K562 (cell line): Measurements from ENCODE around the gene GZMB. TPM values are rescaled to one million over a fixed set of nuclear protein-coding genes. Genes with fewer than 3 reads are reported as not detected.

Experiments used
- ATAC-seq: fragments of 200-7000 bp; cut with Tn5 transposase; 3 replicates; pipeline ENCODE4 v1.9.1; 2020; ENCODE audit warnings: moderate library complexity
- BruUV-seq: library from RNA; stranded (reverse); fragments of 400-500 nt; replicated peaks from 2 replicates; lab custom pipeline; 2021; lab: Mats Ljungman, UMichigan
- CTCF ChIA-PET: fragments of 300-600 bp; formaldehyde crosslinking; extraction: SDS; loops from one replicate; lab custom pipeline; 2021; ENCODE audit warnings: low intra/inter-chr PET ratio; lab: Yijun Ruan, JAX
- POLR2A ChIA-PET: fragments of 300-600, 350-650 bp; sonication (Branson Sonifier 250); formaldehyde crosslinking; extraction: SDS; loops from one replicate; lab custom pipeline; 2021; ENCODE audit warnings: antibody characterized with exemption, inconsistent platforms; lab: Yijun Ruan, JAX
- DNase-seq, 4 experiments: peaks; one replicate each; pipeline versions ENCODE4 v3.0.0 to v3.0.0-alpha.2; 2011 to 2018; ENCODE audit warnings: low spot score in 3 of 4, mixed read lengths in 3 of 4; ENCODE audit errors: extremely low read depth in 1 of 4
- FAIRE-seq: peaks from 2 replicates; lab custom pipeline; 2011; peaks lifted over from hg19 to GRCh38; lab: Jason Lieb, UNC
- H2AFZ ChIP-seq: 2 replicates; pipeline ENCODE4 v1.6.0; 2011; ENCODE audit warnings: low read depth, low read length, control low read depth, inconsistent platforms
- H3K27ac ChIP-seq: fragments of 200-600 bp; 3 replicates; pipeline ENCODE4 v1.8.0; 2011; ENCODE audit warnings: low read depth, mild to moderate bottlenecking, control low read depth, inconsistent platforms, low read length, moderate library complexity, mixed read lengths; ENCODE audit errors: extremely low read depth
- H3K27me3 ChIP-seq, 2 experiments: fragments of 300-600 bp in 1 of 2; 2 replicates in 1 of 2; 3 replicates in 1 of 2; pipeline versions ENCODE4 v1.6.0 to v1.8.0; 2011; ENCODE audit warnings: inconsistent platforms in 2 of 2, low read length in 2 of 2, mild to moderate bottlenecking in 1 of 2, mixed read lengths in 1 of 2, moderate library complexity in 1 of 2; ENCODE audit not compliant: control insufficient read depth in 2 of 2, insufficient read depth in 2 of 2
- H3K36me3 ChIP-seq: fragments of 300-600 bp; 3 replicates; pipeline ENCODE4 v1.8.0; 2011; ENCODE audit warnings: mild to moderate bottlenecking, low read length, inconsistent platforms; ENCODE audit not compliant: control insufficient read depth, insufficient read depth
- H3K4me1 ChIP-seq, 2 experiments: fragments of 200-600 bp in 1 of 2; replicated peaks in 1 of 2; 2 replicates in 1 of 2; 3 replicates in 1 of 2; pipeline versions ENCODE4 v1.5.1 to v1.8.0; 2011; ENCODE audit warnings: inconsistent platforms in 2 of 2, low read length in 2 of 2, mild to moderate bottlenecking in 1 of 2, mixed read lengths in 1 of 2, moderate library complexity in 1 of 2; ENCODE audit not compliant: control insufficient read depth in 2 of 2, insufficient read depth in 2 of 2
- H3K4me2 ChIP-seq: 2 replicates; pipeline ENCODE4 v1.6.1; 2011; ENCODE audit warnings: low read length, control low read depth, inconsistent platforms, mixed read lengths; ENCODE audit not compliant: insufficient read depth
- H3K4me3 ChIP-seq: fragments of 200-600 bp; sonication (generic), shearing (Covaris generic); 2 replicates; pipeline ENCODE4 v1.5.1; 2016; ENCODE audit warnings: control low read depth, inconsistent platforms
- H3K79me2 ChIP-seq: fragments of 200-600 bp; 3 replicates; pipeline ENCODE4 v1.8.0; 2011; ENCODE audit warnings: low read length, inconsistent platforms; ENCODE audit not compliant: control insufficient read depth, insufficient read depth
- H3K9ac ChIP-seq, 2 experiments: 2 replicates each; pipeline versions ENCODE4 v1.6.0 to v1.6.1; 2011; ENCODE audit warnings: low read depth in 2 of 2, low read length in 2 of 2, control low read depth in 1 of 2, inconsistent platforms in 1 of 2, mild to moderate bottlenecking in 1 of 2, mixed read lengths in 1 of 2; ENCODE audit not compliant: insufficient read depth in 1 of 2
- H3K9me1 ChIP-seq: one replicate; pipeline ENCODE4 v1.6.0; 2011; ENCODE audit warnings: inconsistent platforms, mild to moderate bottlenecking, low read length, moderate library complexity; ENCODE audit not compliant: control insufficient read depth, insufficient read depth
- H3K9me3 ChIP-seq: replicated peaks from 2 replicates; pipeline ENCODE4 v1.5.1; 2011; ENCODE audit warnings: low read depth, low read length, inconsistent platforms; ENCODE audit not compliant: control insufficient read depth, insufficient read depth
- H4K20me1 ChIP-seq: replicated peaks from 2 replicates; pipeline ENCODE4 v1.6.1; 2011; ENCODE audit warnings: low read length, inconsistent platforms, mixed read lengths; ENCODE audit not compliant: control insufficient read depth, insufficient read depth
- FOXK1 ChIP-seq: sonication (generic); formaldehyde crosslinking; IDR thresholded peaks from 2 replicates; pipeline ENCODE4 v1.8.0; 2022; ENCODE audit warnings: missing genetic modification reagents, mild to moderate bottlenecking, borderline replicate concordance
- MYBL2 ChIP-seq, 2 experiments: fragments of 450-650 bp in 1 of 2; sonication (generic) in 1 of 2; formaldehyde crosslinking in 1 of 2; IDR thresholded peaks; 2 replicates each; pipeline versions ENCODE4 v1.6.1 to v1.8.1; 2017 to 2022; ENCODE audit warnings: borderline replicate concordance in 1 of 2, inconsistent platforms in 1 of 2, low read depth in 1 of 2, mild to moderate bottlenecking in 1 of 2, missing genetic modification reagents in 1 of 2, moderate library complexity in 1 of 2
- SP1 ChIP-seq: sonication (generic); formaldehyde crosslinking; IDR thresholded peaks from 2 replicates; pipeline ENCODE4 v1.8.1; 2022; ENCODE audit warnings: mild to moderate bottlenecking, missing genetic modification reagents
- TCF7 ChIP-seq: sonication (generic); IDR thresholded peaks from 2 replicates; pipeline ENCODE4 v1.6.1; 2016; ENCODE audit warnings: antibody characterized with exemption, borderline replicate concordance
- ZBTB7A ChIP-seq: IDR thresholded peaks from 2 replicates; pipeline ENCODE4 v1.6.1; 2011; ENCODE audit warnings: low read depth, mild to moderate bottlenecking, low read length, moderate library complexity, borderline replicate concordance; ENCODE audit not compliant: control insufficient read depth
- WGBS: fragments of 100-300 bp; shearing (Covaris generic); methylation state at CpG from one replicate; pipeline ENCODE4 v1.1.6; 2016; ENCODE audit warnings: low coverage, mixed read lengths; ENCODE audit not compliant: insufficient coverage; ENCODE audit errors: missing lambda C conversion rate; 5-methylcytosine and 5-hydroxymethylcytosine counted together
- in situ Hi-C: fragments of 300-500 bp; cut with MboI; formaldehyde crosslinking; loops from 4 replicates; pipeline ENCODE4 v1.15.0; 2018; ENCODE audit warnings: inconsistent platforms, mixed read lengths
- intact Hi-C: fragments of 100-400 bp; cut with micrococcal nuclease; formaldehyde crosslinking; loops from 2 replicates; pipeline ENCODE4 v1.14.2; 2022
- polyA plus RNA-seq, 8 experiments: library from polyadenylated mRNA; depleted of rRNA in 4 of 8; stranded (reverse) in 5 of 8; unstranded in 3 of 8; fragments of >200 nt; fragmentation: Nextera tagmentation in 2 of 8; fragmentation: Illumina TruSeq in 1 of 8; extraction: Ambion mirVana in 2 of 8; extraction: Trizol in 1 of 8; gene quantifications; 2 replicates each; pipeline versions ENCODE4 v1.2.1 to v1.2.3, GENCODE V29; 2011 to 2014; ENCODE audit warnings: inconsistent platforms in 1 of 8, missing spikeins in 1 of 8
- total RNA-seq, 7 experiments: library from RNA; depleted of rRNA in 6 of 7; stranded (reverse); fragments of >200 nt in 6 of 7; fragmentation: Illumina TruSeq in 2 of 7; extraction: Trizol in 2 of 7; gene quantifications; 2 replicates each; pipeline versions ENCODE4 v1.2.1 to v1.2.3, GENCODE V29; 2011 to 2021; ENCODE audit warnings: low replicate concordance in 1 of 7
- TF ChIP-seq, protein P1 (sequence below): fragments of 450-650 bp; formaldehyde crosslinking; IDR thresholded peaks from 2 replicates; pipeline ENCODE4 v1.4.0; 2020; ENCODE audit warnings: mild to moderate bottlenecking

GZMB gene
- total and polyA plus RNA-seq, 9 of the 15 experiments (the other 6 are each of a cell fraction or from before 2014, with no cell fraction given) = 0.08 to 0.95 (median 0.68) TPM; not detected in 6

DNA sequence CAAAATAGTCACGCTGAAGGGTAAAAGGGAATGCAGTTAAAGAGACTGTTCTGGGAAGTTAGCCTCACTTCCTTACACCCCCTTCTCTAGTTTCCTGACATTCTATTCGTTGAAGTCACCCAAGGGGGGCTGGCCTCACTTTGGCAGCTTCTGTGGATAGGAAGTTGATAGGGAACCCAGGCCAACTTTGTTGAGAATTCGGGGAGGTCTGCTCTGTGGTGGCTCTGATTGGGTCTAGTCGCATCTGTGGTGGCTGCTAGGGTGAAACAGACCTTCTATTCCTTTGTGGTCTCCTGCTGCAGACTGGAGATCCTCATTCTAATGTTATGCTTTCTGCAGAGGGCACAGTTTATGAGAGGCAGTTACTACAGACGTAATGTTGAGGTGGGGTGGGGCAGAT lies 28.8 kb upstream of the GZMB start:
- intact Hi-C loops = no loop called here
- TF ChIP-seq ZBTB7A (no peak), SP1 (no peak), MYBL2 (IDR thresholded peaks at IDR 0.05; ENCODE audit: low read depth) (no peak), MYBL2 (CRISPR knock-in tag; IDR thresholded peaks at IDR 0.05; ENCODE audit: borderline replicate concordance) (no peak), FOXK1 (no peak), TCF7 (no peak)
- TF ChIP-seq, protein P1, sequence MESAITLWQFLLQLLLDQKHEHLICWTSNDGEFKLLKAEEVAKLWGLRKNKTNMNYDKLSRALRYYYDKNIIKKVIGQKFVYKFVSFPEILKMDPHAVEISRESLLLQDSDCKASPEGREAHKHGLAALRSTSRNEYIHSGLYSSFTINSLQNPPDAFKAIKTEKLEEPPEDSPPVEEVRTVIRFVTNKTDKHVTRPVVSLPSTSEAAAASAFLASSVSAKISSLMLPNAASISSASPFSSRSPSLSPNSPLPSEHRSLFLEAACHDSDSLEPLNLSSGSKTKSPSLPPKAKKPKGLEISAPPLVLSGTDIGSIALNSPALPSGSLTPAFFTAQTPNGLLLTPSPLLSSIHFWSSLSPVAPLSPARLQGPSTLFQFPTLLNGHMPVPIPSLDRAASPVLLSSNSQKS (CRISPR knock-in tag) = no peak

More for the DNA sequence above, 28.8 kb upstream of the GZMB start:
- no TSS peak for BruUV-seq
- Histone ChIP-seq H3K36me3 (no peaks in the 10 kb centered on the region), H3K27me3 (no peaks in the 10 kb centered on the region), H3K79me2 (no peaks in the 10 kb centered on the region), H3K4me1 (no peaks in the 10 kb centered on the region), H3K4me3 (no peak overlapping the region), H3K4me2 (no peak overlapping the region), H3K9me3 (no peaks in the 10 kb centered on the region), H3K27ac (no peak overlapping the region), H4K20me1 (no peaks in the 10 kb centered on the region), H2AFZ (no peak overlapping the region), H3K9me1 (no peaks in the 10 kb centered on the region), H3K9ac (no peak overlapping the region)
- ChIA-PET CTCF (no interaction called here), POLR2A (no interaction called here)
- DNase-seq (no peak), FAIRE-seq (no peak), ATAC-seq (no peak)
- in situ Hi-C loops = no loop called here
- 0% methylated on average over 4 of the region's 5 CpGs for WGBS
